Measurements from ENCODE around the gene TERT.

GRCh38 chr5:1219098-1219767 lies 75.6 kb downstream of the TERT start:
- TF ChIP-seq CTCF (IDR thresholded peaks at IDR 0.05; ENCODE audit: poor library complexity) (no peak), EZH2 (IDR thresholded peaks at IDR 0.05; ENCODE audit: borderline replicate concordance) (no peak)

Data from hepatocyte (in vitro differentiated cells).